ENCODE data around the gene HMCN2. TPM values are rescaled to one million over a fixed set of nuclear protein-coding genes. Genes with fewer than 3 reads are reported as not detected.

Gene HMCN2
- total RNA-seq, 5 donors from 2014 or later (not counting 1 experiment from before 2014, with no cell fraction given): 0.03 TPM; not detected in 4

- no peaks in the 10 kb centered on the region for H3K9me3 ChIP-seq
- DNase-seq: no peak
- peaks cover 0 to 9% of the 10 kb centered on the region in 2 experiments for H3K27me3 ChIP-seq (replicated peaks in 1 of 2; ENCODE audit: control insufficient read depth in 2 of 2, extremely low read depth in 1 of 2, insufficient read depth in 2 of 2, low read length in 1 of 2)
- Mint-ChIP-seq H3K27me3 (no peaks in the 10 kb centered on the region), H3K4me1 (no peaks in the 10 kb centered on the region), H3K27ac (no peak overlapping the region), H3K4me3 (no peak overlapping the region), H3K36me3 (no peaks in the 10 kb centered on the region), H3K9me3 (no peaks in the 10 kb centered on the region)
- no peak overlapping the region for H3K4me3 ChIP-seq (ENCODE audit: control insufficient read depth in 1 of 2, extremely low read depth in 1 of 2, low read length in 1 of 2)
- ATAC-seq (replicated peaks in 1 of 4): no peak
- no peak overlapping the region for H3K27ac ChIP-seq (ENCODE audit: low read length)
- 79% methylated on average over 13 of the region's 17 CpGs for WGBS (ENCODE audit: insufficient coverage)
- H3K36me3 ChIP-seq (ENCODE audit: control insufficient read depth in 2 of 2, extremely low read depth in 1 of 2, insufficient read depth in 1 of 2, low read length in 1 of 2): no peaks in the 10 kb centered on the region
- no peaks in the 10 kb centered on the region for H3K4me1 ChIP-seq (ENCODE audit: control insufficient read depth in 1 of 2, extremely low read depth in 1 of 2, insufficient read depth in 2 of 2, low read length in 2 of 2)
- ChIA-PET POLR2A (no interaction called here), CTCF (no interaction called here)
These were observed 87.2 kb downstream of the HMCN2 start for GRCh38 chr9:130352586-130353285.

- Mint-ChIP-seq H3K27me3 (no peaks in the 10 kb centered on the region), H3K4me1 (no peaks in the 10 kb centered on the region), H3K36me3 (no peaks in the 10 kb centered on the region), H3K9me3 (no peaks in the 10 kb centered on the region), H3K4me3 (no peak overlapping the region), H3K27ac (no peak overlapping the region)
- Histone ChIP-seq H3K4me3 (ENCODE audit: control insufficient read depth in 1 of 2, extremely low read depth in 1 of 2, low read length in 1 of 2) (no peak overlapping the region), H3K4me1 (ENCODE audit: control insufficient read depth in 1 of 2, extremely low read depth in 1 of 2, insufficient read depth in 2 of 2, low read length in 2 of 2) (no peaks in the 10 kb centered on the region), H3K36me3 (ENCODE audit: control insufficient read depth in 2 of 2, extremely low read depth in 1 of 2, insufficient read depth in 1 of 2, low read length in 1 of 2) (no peaks in the 10 kb centered on the region), H3K27ac (ENCODE audit: low read length) (no peak overlapping the region), H3K27me3 (replicated peaks in 1 of 2; ENCODE audit: control insufficient read depth in 2 of 2, extremely low read depth in 1 of 2, insufficient read depth in 2 of 2, low read length in 1 of 2) (peaks cover 0 to 3% of the 10 kb centered on the region in 2 experiments), H3K9me3 (no peaks in the 10 kb centered on the region)
- DNase-seq (no peak), ATAC-seq (replicated peaks in 1 of 4) (no peak)
- CTCF ChIA-PET: no interaction called here
- POLR2A ChIA-PET: no interaction called here
- 76% methylated on average over 11 of the region's 13 CpGs for WGBS (ENCODE audit: insufficient coverage)
These were observed 88.8 kb downstream of the HMCN2 start for GRCh38 chr9:130354378-130354777.

GRCh38 chr9:130354806-130355205 is 89.2 kb downstream of the HMCN2 start:
- H3K9me3 Mint-ChIP-seq: no peaks in the 10 kb centered on the region
- H3K27me3 Mint-ChIP-seq: no peaks in the 10 kb centered on the region
- H3K4me3 Mint-ChIP-seq: no peak overlapping the region
- H3K4me1 Mint-ChIP-seq: no peaks in the 10 kb centered on the region
- H3K9me3 ChIP-seq: no peaks in the 10 kb centered on the region
- no peak overlapping the region for H3K27ac ChIP-seq (ENCODE audit: low read length)
- CTCF ChIA-PET: no interaction called here
- H3K36me3 ChIP-seq (ENCODE audit: control insufficient read depth in 2 of 2, extremely low read depth in 1 of 2, insufficient read depth in 1 of 2, low read length in 1 of 2): no peaks in the 10 kb centered on the region
- peaks cover 0 to 6% of the 10 kb centered on the region in 2 experiments for H3K27me3 ChIP-seq (replicated peaks in 1 of 2; ENCODE audit: control insufficient read depth in 2 of 2, extremely low read depth in 1 of 2, insufficient read depth in 2 of 2, low read length in 1 of 2)
- no peak overlapping the region for H3K27ac Mint-ChIP-seq
- WGBS (ENCODE audit: insufficient coverage): 82% methylated on average over 18 of the region's 18 CpGs
- POLR2A ChIA-PET: no interaction called here
- H3K4me1 ChIP-seq (ENCODE audit: control insufficient read depth in 1 of 2, extremely low read depth in 1 of 2, insufficient read depth in 2 of 2, low read length in 2 of 2): no peaks in the 10 kb centered on the region
- ATAC-seq (replicated peaks in 1 of 4) (no peak), DNase-seq (no peak)
- H3K36me3 Mint-ChIP-seq: no peaks in the 10 kb centered on the region
- H3K4me3 ChIP-seq (ENCODE audit: control insufficient read depth in 1 of 2, extremely low read depth in 1 of 2, low read length in 1 of 2): no peak overlapping the region

DNA sequence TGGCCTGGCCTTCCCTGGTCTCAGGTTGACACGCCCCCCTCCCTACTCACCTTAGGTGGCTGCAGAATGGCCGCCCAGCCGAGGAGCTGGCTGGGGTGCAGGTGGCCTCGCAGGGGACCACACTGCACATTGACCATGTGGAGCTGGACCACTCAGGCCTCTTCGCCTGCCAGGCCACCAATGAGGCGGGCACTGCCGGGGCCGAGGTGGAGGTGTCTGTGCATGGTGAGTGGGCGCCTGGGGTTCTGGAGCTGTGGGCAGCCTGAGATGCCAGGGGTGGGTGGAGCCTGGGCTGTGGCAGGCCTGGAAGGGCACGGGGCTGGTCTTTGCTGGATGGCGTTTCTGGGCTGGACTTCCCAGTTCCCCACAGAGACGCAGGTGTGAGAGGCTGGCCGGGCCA is 90.5 kb downstream of the HMCN2 start:
- ATAC-seq (replicated peaks in 1 of 4): no peak
- H3K9me3 Mint-ChIP-seq: no peaks in the 10 kb centered on the region
- no peaks in the 10 kb centered on the region for H3K36me3 Mint-ChIP-seq
- H3K4me3 ChIP-seq (ENCODE audit: control insufficient read depth in 1 of 2, extremely low read depth in 1 of 2, low read length in 1 of 2): no peak overlapping the region
- POLR2A ChIA-PET: no interaction called here
- H3K4me1 ChIP-seq (ENCODE audit: control insufficient read depth in 1 of 2, extremely low read depth in 1 of 2, insufficient read depth in 2 of 2, low read length in 2 of 2): no peaks in the 10 kb centered on the region
- H3K27me3 ChIP-seq (replicated peaks in 1 of 2; ENCODE audit: control insufficient read depth in 2 of 2, extremely low read depth in 1 of 2, insufficient read depth in 2 of 2, low read length in 1 of 2): peaks cover 0 to 6% of the 10 kb centered on the region in 2 experiments
- no peaks in the 10 kb centered on the region for H3K4me1 Mint-ChIP-seq
- H3K27ac ChIP-seq (ENCODE audit: low read length): no peak overlapping the region
- H3K9me3 ChIP-seq: no peaks in the 10 kb centered on the region
- DNase-seq: no peak
- H3K27ac Mint-ChIP-seq: no peak overlapping the region
- no peaks in the 10 kb centered on the region for H3K27me3 Mint-ChIP-seq
- no peaks in the 10 kb centered on the region for H3K36me3 ChIP-seq (ENCODE audit: control insufficient read depth in 2 of 2, extremely low read depth in 1 of 2, insufficient read depth in 1 of 2, low read length in 1 of 2)
- no peak overlapping the region for H3K4me3 Mint-ChIP-seq
- CTCF ChIA-PET: no interaction called here
- WGBS (ENCODE audit: insufficient coverage): 79% methylated on average over 12 of the region's 13 CpGs

- CTCF ChIA-PET: no interaction called here
- Histone ChIP-seq H3K27ac (ENCODE audit: low read length) (no peak overlapping the region), H3K36me3 (ENCODE audit: control insufficient read depth in 2 of 2, extremely low read depth in 1 of 2, insufficient read depth in 1 of 2, low read length in 1 of 2) (no peaks in the 10 kb centered on the region), H3K27me3 (replicated peaks in 1 of 2; ENCODE audit: control insufficient read depth in 2 of 2, extremely low read depth in 1 of 2, insufficient read depth in 2 of 2, low read length in 1 of 2) (peaks cover 0 to 6% of the 10 kb centered on the region in 2 experiments), H3K9me3 (no peaks in the 10 kb centered on the region), H3K4me3 (ENCODE audit: control insufficient read depth in 1 of 2, extremely low read depth in 1 of 2, low read length in 1 of 2) (no peak overlapping the region), H3K4me1 (ENCODE audit: control insufficient read depth in 1 of 2, extremely low read depth in 1 of 2, insufficient read depth in 2 of 2, low read length in 2 of 2) (no peaks in the 10 kb centered on the region)
- POLR2A ChIA-PET: no interaction called here
- Mint-ChIP-seq H3K27me3 (no peaks in the 10 kb centered on the region), H3K9me3 (no peaks in the 10 kb centered on the region), H3K27ac (no peak overlapping the region), H3K4me1 (no peaks in the 10 kb centered on the region), H3K4me3 (no peak overlapping the region), H3K36me3 (no peaks in the 10 kb centered on the region)
- DNase-seq (no peak), ATAC-seq (replicated peaks in 1 of 4) (no peak)
- WGBS (ENCODE audit: insufficient coverage): 67% methylated on average over 1 of the region's 1 CpG
These were observed 91.5 kb downstream of the HMCN2 start for GRCh38 chr9:130356877-130357584.

- Mint-ChIP-seq H3K27me3 (peaks cover 0 to 3% of the 10 kb centered on the region in 2 donors), H3K4me1 (no peaks in the 10 kb centered on the region), H3K9me3 (no peaks in the 10 kb centered on the region), H3K36me3 (no peaks in the 10 kb centered on the region), H3K4me3 (no peak overlapping the region), H3K27ac (no peak overlapping the region)
- no peaks in the 10 kb centered on the region for H3K4me1 ChIP-seq (ENCODE audit: control insufficient read depth in 1 of 2, extremely low read depth in 1 of 2, insufficient read depth in 2 of 2, low read length in 2 of 2)
- 96% methylated on average over 4 of the region's 7 CpGs for WGBS (ENCODE audit: insufficient coverage)
- H3K9me3 ChIP-seq: no peaks in the 10 kb centered on the region
- H3K4me3 ChIP-seq (ENCODE audit: control insufficient read depth in 1 of 2, extremely low read depth in 1 of 2, low read length in 1 of 2): no peak overlapping the region
- peaks cover 0 to 12% of the 10 kb centered on the region in 2 experiments for H3K27me3 ChIP-seq (replicated peaks in 1 of 2; ENCODE audit: control insufficient read depth in 2 of 2, extremely low read depth in 1 of 2, insufficient read depth in 2 of 2, low read length in 1 of 2)
- ChIA-PET POLR2A (no interaction called here), CTCF (no interaction called here)
- no peak overlapping the region for H3K27ac ChIP-seq (ENCODE audit: low read length)
- ATAC-seq (replicated peaks in 1 of 4): no peak
- DNase-seq: no peak
- no peaks in the 10 kb centered on the region for H3K36me3 ChIP-seq (ENCODE audit: control insufficient read depth in 2 of 2, extremely low read depth in 1 of 2, insufficient read depth in 1 of 2, low read length in 1 of 2)
These were observed 93.4 kb downstream of the HMCN2 start for GRCh38 chr9:130358928-130359327.

All from T-cell (primary cell).